Measurements from ENCODE around the gene ITIH5.

The ITIH5 gene

DNA sequence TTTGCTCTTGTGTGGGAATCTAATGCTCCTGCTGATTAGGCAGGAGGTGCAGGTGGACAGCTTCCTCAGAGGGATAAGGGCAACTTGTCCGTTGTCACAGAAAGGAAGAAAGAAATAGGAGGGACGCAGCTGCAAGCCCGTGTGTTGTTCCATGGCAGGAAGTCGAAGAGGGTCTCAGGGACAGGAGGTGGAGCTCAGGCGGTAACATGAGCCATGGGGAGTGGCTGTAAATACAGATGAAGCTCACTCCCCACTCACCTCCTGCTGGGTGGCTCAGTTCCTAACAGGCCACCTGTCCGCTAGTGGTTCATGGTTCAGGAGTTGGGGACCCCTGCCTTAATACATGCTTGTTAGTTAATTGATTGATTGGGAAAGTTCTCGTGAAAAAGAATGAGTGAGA lies 154.3 kb downstream of the ITIH5 start:
- peak; percentile 22 for DNase-seq

DNA sequence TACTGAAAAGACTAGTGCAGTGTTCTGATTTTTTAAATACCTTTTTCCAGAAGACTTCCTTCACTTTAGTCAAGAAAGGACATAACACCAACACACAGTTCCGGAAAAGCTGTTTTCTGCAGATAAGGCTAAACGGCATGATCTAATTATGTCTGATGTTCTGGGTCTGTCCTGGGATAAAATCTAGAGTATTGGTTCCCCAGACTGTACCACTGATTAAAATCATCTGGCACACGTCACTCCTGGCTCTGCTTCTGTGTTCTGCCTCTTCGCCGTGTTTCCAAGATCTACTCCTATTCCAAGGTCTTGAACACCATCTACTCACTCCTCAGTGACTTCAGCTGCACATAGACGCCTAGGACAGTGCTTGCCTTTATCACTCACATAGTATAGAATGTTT lies 155.2 kb downstream of the ITIH5 start:
- no peak for DNase-seq

All from NCI-H748 treated with DMSO at 0.1 percent for 48 hours (cell line).